Endothelial cell of umbilical vein (primary cell): ENCODE results near the gene MYOM3. TPM values are rescaled to one million over a fixed set of nuclear protein-coding genes. Genes with fewer than 3 reads are reported as not detected.

Experiments used
- BruUV-seq: library from RNA; stranded (reverse); fragments of 400-500 nt; replicated peaks from 2 replicates; lab custom pipeline; 2021; lab: Mats Ljungman, UMichigan
- CTCF ChIA-PET: fragments of 300-600, 350-600 bp; sonication (Branson Sonifier 250); formaldehyde crosslinking; loops from one replicate; lab custom pipeline; 2021; ENCODE audit warnings: antibody characterized with exemption, inconsistent platforms; lab: Charles Lee
- POLR2A ChIA-PET: fragments of 300-600, 350-600 bp; sonication (Branson Sonifier 250); formaldehyde crosslinking; loops from one replicate; lab custom pipeline; 2021; ENCODE audit warnings: antibody characterized with exemption, inconsistent platforms; lab: Charles Lee
- DNase-seq: peaks from one replicate; pipeline ENCODE4 v3.0.0-alpha.2; 2011; ENCODE audit warnings: low read depth, low spot score
- FAIRE-seq: peaks from 2 replicates; lab custom pipeline; 2011; peaks lifted over from hg19 to GRCh38; lab: Jason Lieb, UNC
- H2AFZ ChIP-seq: 2 replicates; pipeline ENCODE4 v1.6.0; 2012; ENCODE audit warnings: low read depth, low read length, control low read depth, inconsistent platforms
- H3K27ac ChIP-seq: 2 replicates; pipeline ENCODE4 v1.5.1; 2011; ENCODE audit warnings: low read depth, mild to moderate bottlenecking, control low read depth, low read length, moderate library complexity; ENCODE audit not compliant: insufficient read depth
- H3K27me3 ChIP-seq, 2 experiments: 2 replicates each; pipeline versions ENCODE4 v1.6.0 to v1.6.1; 2011; ENCODE audit warnings: low read length in 2 of 2, mixed read lengths in 1 of 2; ENCODE audit not compliant: control insufficient read depth in 2 of 2, insufficient read depth in 2 of 2
- H3K36me3 ChIP-seq, 2 experiments: 2 replicates in 1 of 2; 3 replicates in 1 of 2; pipeline ENCODE4 v1.5.1; 2011; ENCODE audit warnings: low read length in 2 of 2, mild to moderate bottlenecking in 1 of 2, moderate library complexity in 1 of 2; ENCODE audit not compliant: control insufficient read depth in 2 of 2, insufficient read depth in 2 of 2; ENCODE audit errors: extremely low read depth in 1 of 2
- H3K4me1 ChIP-seq: 3 replicates; pipeline ENCODE4 v1.5.1; 2011; ENCODE audit warnings: mild to moderate bottlenecking, low read length; ENCODE audit not compliant: control insufficient read depth, insufficient read depth; ENCODE audit errors: extremely low read depth
- H3K4me2 ChIP-seq: 2 replicates; pipeline ENCODE4 v1.6.1; 2011; ENCODE audit warnings: low read length, control low read depth, mixed read lengths; ENCODE audit not compliant: insufficient read depth
- H3K4me3 ChIP-seq, 3 experiments: fragments of 200-600 bp in 1 of 3; sonication (generic), shearing (Covaris generic) in 1 of 3; replicated peaks in 1 of 3; 2 replicates each; pipeline ENCODE4 v1.5.1; 2011 to 2016; ENCODE audit warnings: control low read depth in 3 of 3, low read length in 3 of 3, mild to moderate bottlenecking in 2 of 3, inconsistent platforms in 1 of 3, low read depth in 1 of 3, moderate library complexity in 1 of 3; ENCODE audit not compliant: insufficient read depth in 1 of 3
- H3K79me2 ChIP-seq: 2 replicates; pipeline ENCODE4 v1.6.0; 2012; ENCODE audit warnings: low read length, inconsistent platforms; ENCODE audit not compliant: control insufficient read depth, insufficient read depth
- H3K9ac ChIP-seq: replicated peaks from 2 replicates; pipeline ENCODE3; 2011; ENCODE audit warnings: low read length, control low read depth; ENCODE audit not compliant: insufficient read depth; ENCODE audit errors: extremely low read depth
- H3K9me1 ChIP-seq: replicated peaks from 3 replicates; pipeline ENCODE4 v1.6.0; 2011; ENCODE audit warnings: mild to moderate bottlenecking, low read length; ENCODE audit not compliant: control insufficient read depth, insufficient read depth; ENCODE audit errors: extremely low read depth
- H3K9me3 ChIP-seq: replicated peaks from 2 replicates; pipeline ENCODE4 v1.5.1; 2012; ENCODE audit warnings: low read length, inconsistent platforms; ENCODE audit not compliant: control insufficient read depth, insufficient read depth
- H4K20me1 ChIP-seq: replicated peaks from 2 replicates; pipeline ENCODE3; 2011; ENCODE audit warnings: mild to moderate bottlenecking, low read length; ENCODE audit not compliant: control insufficient read depth, insufficient read depth; ENCODE audit errors: extremely low read depth
- CTCF ChIP-seq, 2 donors: IDR thresholded peaks; 1 replicate in 1 of 2; 2 replicates in 1 of 2; pipeline ENCODE4 v1.5.1; 2011; ENCODE audit warnings: low read length in 2 of 2, mild to moderate bottlenecking in 2 of 2, moderate library complexity in 2 of 2, control low read depth in 1 of 2, inconsistent platforms in 1 of 2, low read depth in 1 of 2; ENCODE audit not compliant: insufficient read depth in 1 of 2; ENCODE audit errors: extremely low read depth in 1 of 2
- EZH2 ChIP-seq: IDR thresholded peaks from 2 replicates; pipeline ENCODE4 v1.6.1; 2012; ENCODE audit warnings: borderline replicate concordance, low read depth, mild to moderate bottlenecking, moderate library complexity, low read length, inconsistent platforms; ENCODE audit not compliant: severe bottlenecking
- FOS ChIP-seq: IDR thresholded peaks from 2 replicates; pipeline ENCODE4 v1.6.1; 2011; ENCODE audit warnings: mild to moderate bottlenecking, low read length, moderate library complexity, borderline replicate concordance; ENCODE audit not compliant: insufficient read depth
- GATA2 ChIP-seq: IDR thresholded peaks from 2 replicates; pipeline ENCODE4 v1.7.0; 2011; ENCODE audit warnings: low read depth, mild to moderate bottlenecking, moderate library complexity, mixed read lengths, low read length; ENCODE audit not compliant: insufficient read length, insufficient read depth
- JUN ChIP-seq: IDR thresholded peaks from 2 replicates; pipeline ENCODE4 v1.6.1; 2011; ENCODE audit warnings: borderline replicate concordance, low read depth; ENCODE audit not compliant: insufficient read length, insufficient read depth
- MYC ChIP-seq: IDR thresholded peaks from one replicate; pipeline ENCODE4 v1.6.1; 2011; ENCODE audit warnings: mild to moderate bottlenecking, low read depth, low read length
- POLR2A ChIP-seq: IDR thresholded peaks from 2 replicates; pipeline ENCODE4 v1.6.1; 2012; ENCODE audit warnings: low read depth, mild to moderate bottlenecking, control low read depth, low read length
- POLR2AphosphoS5 ChIP-seq: IDR thresholded peaks from 2 replicates; pipeline ENCODE4 v1.6.1; 2012; ENCODE audit warnings: low read depth, mild to moderate bottlenecking, control low read depth, low read length, moderate library complexity; ENCODE audit not compliant: insufficient read depth
- dilution Hi-C: fragments of 300-500 bp; cut with MboI; formaldehyde crosslinking; loops from one replicate; pipeline ENCODE4 v1.15.0; 2019; ENCODE audit warnings: low sequenced_read_pairs; ENCODE audit not compliant: extremely low pct_ligation_motif_present
- intact Hi-C: fragments of 100-400 bp; cut with micrococcal nuclease; formaldehyde crosslinking; loops from one replicate; pipeline ENCODE4 v1.10.0; 2022
- polyA plus RNA-seq, 4 experiments: library from polyadenylated mRNA; depleted of rRNA in 3 of 4; stranded (reverse) in 3 of 4; unstranded in 1 of 4; fragments of >200 nt; gene quantifications; 2 replicates each; pipeline versions ENCODE4 v1.2.1 to v1.2.3, GENCODE V29; 2011 to 2012; ENCODE audit warnings: missing spikeins in 1 of 4
- total RNA-seq: library from RNA; stranded (reverse); gene quantifications from 2 replicates; pipeline ENCODE4 v1.2.3, GENCODE V29; 2021
- TF ChIP-seq, protein P1 (sequence below): IDR thresholded peaks from 2 replicates; pipeline ENCODE4 v1.6.1; 2011; ENCODE audit not compliant: insufficient read depth, insufficient read length

MYOM3 gene
- total and polyA plus RNA-seq, 2 donors (not counting 3 experiments of a cell fraction or from before 2014, with no cell fraction given), result 0.11 to 0.40 TPM

DNA sequence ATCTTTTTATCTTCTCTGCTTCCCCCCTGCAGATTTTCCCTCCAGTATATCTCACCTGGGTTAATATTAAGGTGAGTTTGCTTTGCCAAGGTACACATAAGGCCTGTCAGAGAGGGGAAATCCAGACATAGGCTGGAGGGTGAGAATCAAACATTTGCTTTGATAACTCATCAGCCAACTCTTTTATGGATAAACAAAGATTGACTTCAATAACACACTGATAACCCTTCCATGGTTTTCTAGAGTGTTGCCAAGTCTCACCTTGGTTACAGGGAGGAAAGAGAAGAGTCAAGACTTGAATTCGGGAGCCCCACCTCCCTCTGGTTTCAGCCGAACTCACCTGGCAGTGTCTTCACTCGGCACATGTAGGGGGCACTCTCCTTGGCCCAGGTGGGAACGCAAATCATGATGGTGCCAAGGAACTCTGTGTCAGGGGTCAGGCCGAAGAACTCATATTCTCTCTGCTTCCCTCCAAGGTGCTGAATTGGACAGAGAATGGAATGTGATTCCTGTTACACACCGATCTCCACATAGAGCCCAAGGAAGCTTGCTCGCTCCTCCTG is 15.9 kb upstream of the MYOM3 start:
- Histone ChIP-seq H3K4me1 (no peaks in the 10 kb centered on the region), H3K9ac (no peak overlapping the region), H3K9me1 (no peaks in the 10 kb centered on the region), H3K36me3 (no peaks in the 10 kb centered on the region), H2AFZ (no peak overlapping the region), H3K9me3 (no peaks in the 10 kb centered on the region), H3K27ac (no peak overlapping the region), H3K4me2 (no peak overlapping the region), H3K27me3 (no peaks in the 10 kb centered on the region), H3K4me3 (no peak overlapping the region), H3K79me2 (no peaks in the 10 kb centered on the region), H4K20me1 (no peaks in the 10 kb centered on the region)
- dilution Hi-C loops, result no loop called here
- no TSS peak for BruUV-seq
- ChIA-PET CTCF (no interaction called here), POLR2A (no interaction called here)
- TF ChIP-seq, protein P1, sequence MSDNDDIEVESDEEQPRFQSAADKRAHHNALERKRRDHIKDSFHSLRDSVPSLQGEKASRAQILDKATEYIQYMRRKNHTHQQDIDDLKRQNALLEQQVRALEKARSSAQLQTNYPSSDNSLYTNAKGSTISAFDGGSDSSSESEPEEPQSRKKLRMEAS, result no peak
- TF ChIP-seq MYC (no peak), POLR2AphosphoS5 (no peak), JUN (no peak), CTCF (IDR thresholded peaks at IDR 0.05; ENCODE audit: extremely low read depth in 1 of 2, insufficient read depth in 1 of 2, low read depth in 1 of 2, low read length in 2 of 2) (no peak), FOS (no peak), GATA2 (no peak), POLR2A (no peak), EZH2 (no peak)
- no peak for DNase-seq
- intact Hi-C loops, result no loop called here
- FAIRE-seq, result no peak
